Upper lobe of left lung (tissue), 4 donors: ENCODE results near the gene AKT1S1.

Experiments
- EP300 ChIP-seq, 4 donors: sonication (generic); formaldehyde crosslinking; IDR thresholded peaks; one replicate each; pipeline ENCODE4 v1.5.1; 2017; ENCODE audit warnings: antibody characterized with exemption in 4 of 4, control low read depth in 2 of 4
- POLR2AphosphoS5 ChIP-seq, 2 donors: sonication (generic); formaldehyde crosslinking; IDR thresholded peaks; one replicate each; pipeline ENCODE4 v1.5.1; 2017; ENCODE audit warnings: antibody characterized with exemption in 2 of 2
- TF ChIP-seq, protein P1 (sequence below), 6 experiments: fragments of 450-650 bp in 4 of 6; fragments of 200-600 bp in 2 of 6; sonication (generic) in 2 of 6; IDR thresholded peaks; one replicate each; pipeline ENCODE4 v1.5.1; 2016 to 2019; ENCODE audit warnings: antibody characterized with exemption in 6 of 6

DNA sequence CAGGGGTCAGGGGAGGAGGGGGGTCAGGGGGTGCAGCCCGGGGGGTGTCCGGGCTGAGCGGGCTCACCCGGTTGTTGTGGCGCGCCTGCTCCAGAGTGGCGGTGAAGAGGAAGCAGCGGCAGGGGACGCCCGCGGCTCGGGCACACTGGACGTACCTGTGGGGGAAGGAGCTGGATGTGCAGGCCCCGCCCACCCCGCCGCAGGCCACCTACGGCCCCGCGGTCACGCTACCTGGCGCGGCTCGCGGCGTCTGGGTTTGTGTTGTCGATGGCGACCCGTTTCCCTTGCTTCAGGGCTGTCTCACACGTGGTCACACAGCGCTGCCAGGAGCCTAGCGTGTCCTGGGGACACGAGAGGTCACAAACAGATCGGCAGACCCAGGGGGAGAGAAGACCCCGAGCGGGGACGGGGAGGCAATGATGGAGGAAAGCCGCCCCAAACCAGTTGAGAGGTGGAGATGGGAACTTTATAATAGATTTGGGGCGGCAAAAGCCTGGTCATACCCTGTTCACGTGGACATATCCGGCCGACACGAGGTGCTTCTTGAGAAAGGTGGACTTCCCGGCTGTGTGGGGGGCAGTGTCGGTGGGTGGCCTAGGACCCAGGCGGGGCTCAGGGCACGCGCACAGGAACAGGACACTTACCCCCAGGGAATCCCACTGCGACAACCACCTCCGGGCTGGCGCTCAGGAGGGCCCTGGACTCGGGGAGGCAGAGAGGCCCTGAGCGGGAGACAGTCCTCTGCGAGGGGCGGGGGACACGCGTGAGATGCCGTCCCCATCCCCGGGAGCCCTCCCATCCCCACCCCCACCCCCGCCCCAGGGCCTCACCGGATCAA, 15.4 kb downstream of the AKT1S1 start:
- TF ChIP-seq POLR2AphosphoS5 (IDR thresholded peaks at IDR 0.05) (no peak), EP300 (IDR thresholded peaks at IDR 0.05) (no peak)
- TF ChIP-seq, protein P1, sequence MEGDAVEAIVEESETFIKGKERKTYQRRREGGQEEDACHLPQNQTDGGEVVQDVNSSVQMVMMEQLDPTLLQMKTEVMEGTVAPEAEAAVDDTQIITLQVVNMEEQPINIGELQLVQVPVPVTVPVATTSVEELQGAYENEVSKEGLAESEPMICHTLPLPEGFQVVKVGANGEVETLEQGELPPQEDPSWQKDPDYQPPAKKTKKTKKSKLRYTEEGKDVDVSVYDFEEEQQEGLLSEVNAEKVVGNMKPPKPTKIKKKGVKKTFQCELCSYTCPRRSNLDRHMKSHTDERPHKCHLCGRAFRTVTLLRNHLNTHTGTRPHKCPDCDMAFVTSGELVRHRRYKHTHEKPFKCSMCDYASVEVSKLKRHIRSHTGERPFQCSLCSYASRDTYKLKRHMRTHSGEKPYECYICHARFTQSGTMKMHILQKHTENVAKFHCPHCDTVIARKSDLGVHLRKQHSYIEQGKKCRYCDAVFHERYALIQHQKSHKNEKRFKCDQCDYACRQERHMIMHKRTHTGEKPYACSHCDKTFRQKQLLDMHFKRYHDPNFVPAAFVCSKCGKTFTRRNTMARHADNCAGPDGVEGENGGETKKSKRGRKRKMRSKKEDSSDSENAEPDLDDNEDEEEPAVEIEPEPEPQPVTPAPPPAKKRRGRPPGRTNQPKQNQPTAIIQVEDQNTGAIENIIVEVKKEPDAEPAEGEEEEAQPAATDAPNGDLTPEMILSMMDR (IDR thresholded peaks at IDR 0.05): no peak
